ENCODE measurements around the gene SLC35E1. TPM values are rescaled to one million over a fixed set of nuclear protein-coding genes. Genes with fewer than 3 reads are reported as not detected.
A peak's percentile ranks its signal among the peaks of the same experiment; 100 is the strongest.

Gene SLC35E1
- total RNA-seq, 1 experiment from 2014 or later: 28.5 TPM

- ChIA-PET POLR2A (no interaction called here), CTCF (no interaction called here)
- Mint-ChIP-seq H3K4me1 (no peaks in the 10 kb centered on the region), H3K36me3 (no peaks in the 10 kb centered on the region), H3K27ac (peak overlapping the region; percentile 45; the same call in 1 of the 2 replicates), H3K27me3 (ENCODE audit: low read depth) (no peaks in the 10 kb centered on the region), H3K9me3 (no peaks in the 10 kb centered on the region), H3K4me3 (no peak overlapping the region)
- no peak for DNase-seq (ENCODE audit: low spot score)
- ATAC-seq: no peak
- TF ChIP-seq USF2 (CRISPR knock-in tag; IDR thresholded peaks at IDR 0.05) (no peak), PREB (CRISPR knock-in tag; IDR thresholded peaks at IDR 0.05; ENCODE audit: borderline replicate concordance) (no peak), ESRRA (CRISPR knock-in tag; IDR thresholded peaks at IDR 0.05; ENCODE audit: borderline replicate concordance) (no peak), FOXJ3 (CRISPR knock-in tag; IDR thresholded peaks at IDR 0.05; ENCODE audit: borderline replicate concordance) (no peak), JUN (CRISPR knock-in tag; IDR thresholded peaks at IDR 0.05) (no peak), CREM (CRISPR knock-in tag; IDR thresholded peaks at IDR 0.05) (no peak), GABPB1 (CRISPR knock-in tag; IDR thresholded peaks at IDR 0.05) (no peak), ZNF512 (CRISPR knock-in tag; IDR thresholded peaks at IDR 0.05; ENCODE audit: borderline replicate concordance) (no peak), GTF2I (CRISPR knock-in tag; conservative IDR thresholded peaks at IDR 0.05) (no peak), ZMAT4 (CRISPR knock-in tag; IDR thresholded peaks at IDR 0.05) (no peak), ZNF416 (CRISPR knock-in tag; IDR thresholded peaks at IDR 0.05) (no peak), ZNF317 (CRISPR knock-in tag; IDR thresholded peaks at IDR 0.05; ENCODE audit: borderline replicate concordance, low read depth) (no peak), JAZF1 (CRISPR knock-in tag; IDR thresholded peaks at IDR 0.05) (no peak)
Measured at GRCh38 chr19:16605553-16605994, 33.4 kb upstream of the SLC35E1 start.

- Mint-ChIP-seq H3K27me3 (ENCODE audit: low read depth) (no peaks in the 10 kb centered on the region), H3K36me3 (no peaks in the 10 kb centered on the region), H3K4me3 (no peak overlapping the region), H3K9me3 (no peaks in the 10 kb centered on the region), H3K27ac (peak overlapping the region; percentile 45; the same call in 1 of the 2 replicates), H3K4me1 (no peaks in the 10 kb centered on the region)
- ATAC-seq (no peak), DNase-seq (ENCODE audit: low spot score) (no peak)
- POLR2A ChIA-PET: no interaction called here
- CTCF ChIA-PET: no interaction called here
- TF ChIP-seq ZNF121 (CRISPR knock-in tag; IDR thresholded peaks at IDR 0.05): no peak
- no peak for TF ChIP-seq SMAD4 (CRISPR knock-in tag; IDR thresholded peaks at IDR 0.05)
- TF ChIP-seq E2F1 (CRISPR knock-in tag; IDR thresholded peaks at IDR 0.05): no peak
- no peak for TF ChIP-seq ZNF263 (CRISPR knock-in tag; IDR thresholded peaks at IDR 0.05; ENCODE audit: low read depth)
- no peak for TF ChIP-seq RELA (CRISPR knock-in tag; IDR thresholded peaks at IDR 0.05; ENCODE audit: borderline replicate concordance)
- TF ChIP-seq OVOL2 (CRISPR knock-in tag; IDR thresholded peaks at IDR 0.05; ENCODE audit: borderline replicate concordance): no peak
- TF ChIP-seq USF1 (CRISPR knock-in tag; IDR thresholded peaks at IDR 0.05): no peak
- TF ChIP-seq USF2 (CRISPR knock-in tag; IDR thresholded peaks at IDR 0.05): no peak
- no peak for TF ChIP-seq MXD4 (CRISPR knock-in tag; IDR thresholded peaks at IDR 0.05; ENCODE audit: borderline replicate concordance)
- TF ChIP-seq E2F5 (CRISPR knock-in tag; IDR thresholded peaks at IDR 0.05): no peak
- no peak for TF ChIP-seq NFATC4 (CRISPR knock-in tag; IDR thresholded peaks at IDR 0.05)
- no peak for TF ChIP-seq ZNF671 (CRISPR knock-in tag; IDR thresholded peaks at IDR 0.05)
- TF ChIP-seq IRF1 (CRISPR knock-in tag; IDR thresholded peaks at IDR 0.05): no peak
- no peak for TF ChIP-seq ZNF416 (CRISPR knock-in tag; IDR thresholded peaks at IDR 0.05)
- TF ChIP-seq ZNF423 (CRISPR knock-in tag; IDR thresholded peaks at IDR 0.05): no peak
- TF ChIP-seq ZMAT4 (CRISPR knock-in tag; IDR thresholded peaks at IDR 0.05): no peak
Measured at GRCh38 chr19:16605115-16605514, 32.9 kb upstream of the SLC35E1 start.
